Hepatocyte (in vitro differentiated cells): ENCODE results near the gene EXOC1L. TPM values are rescaled to one million over a fixed set of nuclear protein-coding genes. Genes with fewer than 3 reads are reported as not detected.
A peak's percentile ranks its signal among the peaks of the same experiment; 100 is the strongest.

Source experiments
- DNase-seq: peaks from one replicate; pipeline ENCODE4 v3.0.0-alpha.2; 2016; ENCODE audit warnings: low spot score
- H2AFZ ChIP-seq: fragments of 200-600 bp; sonication (generic); 2 replicates; pipeline ENCODE4 v1.6.0; 2016; ENCODE audit warnings: antibody characterized with exemption, mild to moderate bottlenecking
- H3K27ac ChIP-seq: fragments of 200-600 bp; sonication (generic); 2 replicates; pipeline ENCODE4 v1.5.1; 2016; ENCODE audit warnings: mild to moderate bottlenecking
- H3K27me3 ChIP-seq: fragments of 200-600 bp; sonication (generic); 2 replicates; pipeline ENCODE4 v1.6.1; 2016
- H3K36me3 ChIP-seq: fragments of 200-600 bp; sonication (generic); replicated peaks from 2 replicates; pipeline ENCODE4 v1.5.1; 2016; ENCODE audit warnings: low read depth; ENCODE audit not compliant: insufficient read depth
- H3K4me1 ChIP-seq: fragments of 200-600 bp; sonication (generic); 2 replicates; pipeline ENCODE4 v1.5.1; 2016; ENCODE audit warnings: mild to moderate bottlenecking, moderate library complexity; ENCODE audit not compliant: insufficient read depth
- H3K4me2 ChIP-seq: fragments of 200-600 bp; sonication (generic); 2 replicates; pipeline ENCODE4 v1.6.0; 2016
- H3K4me3 ChIP-seq: fragments of 200-600 bp; sonication (generic); 2 replicates; pipeline ENCODE4 v1.5.1; 2016; ENCODE audit warnings: mild to moderate bottlenecking
- H3K79me2 ChIP-seq: fragments of 200-600 bp; sonication (generic); 2 replicates; pipeline ENCODE4 v1.6.0; 2017; ENCODE audit warnings: mild to moderate bottlenecking
- H3K9me2 ChIP-seq: fragments of 200-600 bp; sonication (generic); replicated peaks from 2 replicates; pipeline ENCODE4 v1.6.0; 2017; ENCODE audit warnings: mild to moderate bottlenecking; ENCODE audit not compliant: insufficient read depth
- H3K9me3 ChIP-seq: fragments of 200-600 bp; sonication (generic); 2 replicates; pipeline ENCODE4 v1.5.1; 2016; ENCODE audit warnings: low read depth, mild to moderate bottlenecking
- H4K20me1 ChIP-seq: fragments of 200-600 bp; sonication (generic); 2 replicates; pipeline ENCODE4 v1.6.0; 2016; ENCODE audit warnings: mild to moderate bottlenecking; ENCODE audit not compliant: insufficient read depth, poor library complexity, severe bottlenecking
- CTCF ChIP-seq: fragments of 200-600 bp; sonication (generic); IDR thresholded peaks from 2 replicates; pipeline ENCODE4 v1.5.1; 2016; ENCODE audit warnings: antibody characterized with exemption, mild to moderate bottlenecking; ENCODE audit not compliant: poor library complexity
- EZH2 ChIP-seq: fragments of 200-600 bp; sonication (generic); IDR thresholded peaks from 2 replicates; pipeline ENCODE4 v1.6.1; 2016; ENCODE audit warnings: antibody characterized with exemption, mild to moderate bottlenecking, borderline replicate concordance
- EZH2phosphoT487 ChIP-seq: fragments of 200-600 bp; sonication (generic); IDR thresholded peaks from one replicate; pipeline ENCODE4 v1.6.1; 2018; ENCODE audit warnings: antibody characterized with exemption, mild to moderate bottlenecking, low read depth, moderate library complexity; ENCODE audit not compliant: unreplicated experiment, severe bottlenecking
- WGBS: methylation state at CpG from one replicate; pipeline ENCODE4 v1.1.6; 2016; ENCODE audit warnings: low lambda C conversion rate; ENCODE audit errors: missing lambda C conversion rate; 5-methylcytosine and 5-hydroxymethylcytosine counted together
- polyA plus RNA-seq: library from polyadenylated mRNA; unstranded; fragments of >200 nt; fragmentation: Nextera tagmentation; extraction: Ambion mirVana; gene quantifications from 2 replicates; pipeline ENCODE4 v1.2.1, GENCODE V29; 2016
- total RNA-seq: library from RNA; depleted of rRNA; stranded (reverse); fragments of >200 nt; gene quantifications from 2 replicates; pipeline ENCODE4 v1.2.3, GENCODE V29; 2014

The EXOC1L gene
- total and polyA plus RNA-seq, 2 experiments from 2014 or later, result not detected

GRCh38 chr4:55808186-55808585 lies 11.4 kb upstream of the EXOC1L start:
- H3K79me2 ChIP-seq, result no peaks in the 10 kb centered on the region
- no peak overlapping the region for H3K4me2 ChIP-seq
- no peaks in the 10 kb centered on the region for H3K9me2 ChIP-seq
- no peaks in the 10 kb centered on the region for H3K36me3 ChIP-seq
- no peaks in the 10 kb centered on the region for H3K27me3 ChIP-seq
- H4K20me1 ChIP-seq, result no peaks in the 10 kb centered on the region
- H2AFZ ChIP-seq, result no peak overlapping the region
- TF ChIP-seq EZH2phosphoT487, result no peak
- no peak for TF ChIP-seq CTCF
- TF ChIP-seq EZH2, result no peak
- H3K4me1 ChIP-seq, result no peaks in the 10 kb centered on the region
- H3K9me3 ChIP-seq, result no peaks in the 10 kb centered on the region
- no peak overlapping the region for H3K4me3 ChIP-seq
- no peak overlapping the region for H3K27ac ChIP-seq
- WGBS, result 52% methylated on average over 2 of the region's 2 CpGs
- no peak for DNase-seq

GRCh38 chr4:55808632-55809031 lies 11.0 kb upstream of the EXOC1L start:
- TF ChIP-seq EZH2 (no peak), EZH2phosphoT487 (no peak), CTCF (no peak)
- no peaks in the 10 kb centered on the region for H4K20me1 ChIP-seq
- no peaks in the 10 kb centered on the region for H3K79me2 ChIP-seq
- H3K9me2 ChIP-seq, result no peaks in the 10 kb centered on the region
- 48% methylated on average over 5 of the region's 5 CpGs for WGBS
- no peak for DNase-seq
- no peak overlapping the region for H2AFZ ChIP-seq
- no peaks in the 10 kb centered on the region for H3K4me1 ChIP-seq
- H3K4me3 ChIP-seq, result no peak overlapping the region
- no peaks in the 10 kb centered on the region for H3K9me3 ChIP-seq
- no peak overlapping the region for H3K27ac ChIP-seq
- no peak overlapping the region for H3K4me2 ChIP-seq
- H3K36me3 ChIP-seq, result no peaks in the 10 kb centered on the region
- H3K27me3 ChIP-seq, result no peaks in the 10 kb centered on the region

- no peak overlapping the region for H3K4me2 ChIP-seq
- no peaks in the 10 kb centered on the region for H3K9me2 ChIP-seq
- no peaks in the 10 kb centered on the region for H3K79me2 ChIP-seq
- no peaks in the 10 kb centered on the region for H3K9me3 ChIP-seq
- DNase-seq, result no peak
- H3K4me1 ChIP-seq, result no peaks in the 10 kb centered on the region
- TF ChIP-seq EZH2phosphoT487, result no peak
- no peak overlapping the region for H3K27ac ChIP-seq
- H2AFZ ChIP-seq, result no peak overlapping the region
- no peak overlapping the region for H3K4me3 ChIP-seq
- H3K27me3 ChIP-seq, result peaks cover 9% of the 10 kb centered on the region
- H4K20me1 ChIP-seq, result no peaks in the 10 kb centered on the region
- 94% methylated on average over 3 of the region's 3 CpGs for WGBS
- H3K36me3 ChIP-seq, result no peaks in the 10 kb centered on the region
Observed at GRCh38 chr4:55817691-55818090, 1.9 kb upstream of the EXOC1L start.

GRCh38 chr4:55820279-55820678 lies 689 bp downstream of the EXOC1L start:
- H3K27me3 ChIP-seq, result peaks cover 9% of the 10 kb centered on the region
- H3K27ac ChIP-seq, result no peak overlapping the region
- H3K4me3 ChIP-seq, result no peak overlapping the region
- no peaks in the 10 kb centered on the region for H3K9me2 ChIP-seq
- no peak for TF ChIP-seq EZH2phosphoT487
- no peak for TF ChIP-seq CTCF
- no peak for TF ChIP-seq EZH2
- no peak for DNase-seq
- no peak overlapping the region for H2AFZ ChIP-seq
- 74% methylated on average over 2 of the region's 2 CpGs for WGBS
- H4K20me1 ChIP-seq, result no peaks in the 10 kb centered on the region
- no peaks in the 10 kb centered on the region for H3K79me2 ChIP-seq
- no peaks in the 10 kb centered on the region for H3K4me1 ChIP-seq
- H3K9me3 ChIP-seq, result no peaks in the 10 kb centered on the region
- peak overlapping the region; percentile 78 for H3K4me2 ChIP-seq
- H3K36me3 ChIP-seq, result no peaks in the 10 kb centered on the region
